IPS DF 19.7 (cell line): Measurements from ENCODE around the gene ZSCAN12.
"Not testable (repeated sequence)": the region's sequence is repeated elsewhere in the genome, so short reads cannot be mapped to it uniquely, and the experiment has no call there.

Experiments used
- DNase-seq: peaks from one replicate; pipeline ENCODE4 v3.0.0-alpha.2; 2013; ENCODE audit warnings: low read depth, low spot score

ZSCAN12 gene

GRCh38 chr6:28393912-28394662, 5.5 kb downstream of the ZSCAN12 start:
- no peak for DNase-seq

GRCh38 chr6:28390688-28391087, 8.9 kb downstream of the ZSCAN12 start:
- DNase-seq, result no peak

GRCh38 chr6:28384143-28384533, 15.4 kb downstream of the ZSCAN12 start:
- no peak for DNase-seq

- DNase-seq, result peak; percentile 82
Observed at GRCh38 chr6:28383235-28384142, 16.1 kb downstream of the ZSCAN12 start.

GRCh38 chr6:28380381-28380780, 19.2 kb downstream of the ZSCAN12 start:
- no peak for DNase-seq

- DNase-seq, result no peak
Observed at GRCh38 chr6:28378644-28379043, 20.9 kb downstream of the ZSCAN12 start.

- DNase-seq, result no peak
Observed at GRCh38 chr6:28377879-28378278, 21.7 kb downstream of the ZSCAN12 start.

- DNase-seq, result no peak
Observed at GRCh38 chr6:28373925-28374324, 25.6 kb downstream of the ZSCAN12 start.

- no peak for DNase-seq
Observed at GRCh38 chr6:28371706-28372451, 27.7 kb downstream of the ZSCAN12 start.

- no peak for DNase-seq
Observed at GRCh38 chr6:28371280-28371679, 28.3 kb downstream of the ZSCAN12 start.

GRCh38 chr6:28370440-28370839, 29.1 kb downstream of the ZSCAN12 start:
- DNase-seq, result no peak

GRCh38 chr6:28369463-28369862, 30.1 kb downstream of the ZSCAN12 start:
- no peak for DNase-seq

- DNase-seq, result no peak
Observed at GRCh38 chr6:28368522-28368921, 31.0 kb downstream of the ZSCAN12 start.

- not testable (repeated sequence) for DNase-seq
Observed at GRCh38 chr6:28365590-28365989, 34.0 kb downstream of the ZSCAN12 start.

GRCh38 chr6:28360961-28361360, 38.6 kb downstream of the ZSCAN12 start:
- no peak for DNase-seq

- not testable (repeated sequence) for DNase-seq
Observed at GRCh38 chr6:28359562-28359961, 40.0 kb downstream of the ZSCAN12 start.

- DNase-seq, result no peak
Observed at GRCh38 chr6:28357036-28357435, 42.5 kb downstream of the ZSCAN12 start.

GRCh38 chr6:28356666-28357020, 42.9 kb downstream of the ZSCAN12 start:
- no peak for DNase-seq

- DNase-seq, result peak; percentile 83
Observed at GRCh38 chr6:28355743-28356665, 43.5 kb downstream of the ZSCAN12 start.

- no peak for DNase-seq
Observed at GRCh38 chr6:28354688-28355554, 44.6 kb downstream of the ZSCAN12 start.
